GM21526 (cell line): ENCODE data around the gene PRR20A.
"Not testable (repeated sequence)": the region's sequence is repeated elsewhere in the genome, so short reads cannot be mapped to it uniquely, and the experiment has no call there.

Experiments
- ATAC-seq: cut with Tn5 transposase; IDR thresholded peaks from one replicate; pipeline ENCODE4 v1.9.1; 2021; ENCODE audit warnings: moderate library complexity; ENCODE audit not compliant: unreplicated experiment, low FRiP score

The PRR20A gene

GRCh38 chr13:57140235-57140968, at the start of gene PRR20A:
Gene PRR20A, plus strand, starts transcription at chr13:57140918. Its CDS starts 387 bp downstream, at chr13:57141305.
- ATAC-seq = not testable (repeated sequence)

- ATAC-seq = no peak
Observed at GRCh38 chr13:57114945-57115344, 25.8 kb upstream of the PRR20A start.

DNA sequence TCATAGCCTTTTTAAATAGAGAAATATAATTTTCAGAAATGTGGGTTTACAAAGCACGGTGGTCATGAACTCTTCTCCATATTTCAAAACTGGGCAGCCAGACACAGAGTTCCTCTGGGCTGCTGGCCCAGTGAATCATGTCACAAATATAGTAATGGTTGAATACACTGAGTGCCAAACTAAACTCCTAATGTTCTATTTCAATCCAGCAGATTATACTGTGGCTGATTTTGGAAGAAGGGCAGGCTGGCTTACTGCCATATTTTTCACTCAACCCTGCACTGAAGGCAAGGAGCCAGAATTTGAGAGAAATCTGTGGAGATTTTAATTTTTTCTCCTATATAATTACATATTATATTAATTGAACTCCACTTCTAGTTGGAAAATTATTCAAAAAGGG, 17.0 kb upstream of the PRR20A start:
- no peak for ATAC-seq

- no peak for ATAC-seq
Observed at GRCh38 chr13:57128909-57129308, 11.8 kb upstream of the PRR20A start.

DNA sequence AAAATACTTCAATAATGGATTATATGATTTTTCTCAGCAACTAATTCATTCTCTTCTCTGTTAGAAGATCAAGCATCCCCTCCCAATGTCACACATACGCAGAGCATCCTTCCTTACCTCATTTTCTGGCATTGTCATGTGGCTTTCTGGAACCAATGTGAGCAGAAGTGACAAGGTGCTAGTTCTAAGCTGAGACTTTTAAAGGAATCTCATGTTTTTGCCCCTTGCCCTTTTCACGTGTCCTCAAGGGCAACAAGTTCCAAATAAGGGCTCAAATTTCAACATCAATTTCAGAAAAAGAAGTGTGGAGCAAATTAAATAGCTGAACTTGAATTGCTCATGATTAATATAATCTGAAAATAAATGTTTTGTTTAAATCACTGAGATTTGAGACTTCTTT, 4.6 kb upstream of the PRR20A start:
- ATAC-seq = no peak

- no peak for ATAC-seq
Observed at GRCh38 chr13:57137585-57137984, 3.1 kb upstream of the PRR20A start.

DNA sequence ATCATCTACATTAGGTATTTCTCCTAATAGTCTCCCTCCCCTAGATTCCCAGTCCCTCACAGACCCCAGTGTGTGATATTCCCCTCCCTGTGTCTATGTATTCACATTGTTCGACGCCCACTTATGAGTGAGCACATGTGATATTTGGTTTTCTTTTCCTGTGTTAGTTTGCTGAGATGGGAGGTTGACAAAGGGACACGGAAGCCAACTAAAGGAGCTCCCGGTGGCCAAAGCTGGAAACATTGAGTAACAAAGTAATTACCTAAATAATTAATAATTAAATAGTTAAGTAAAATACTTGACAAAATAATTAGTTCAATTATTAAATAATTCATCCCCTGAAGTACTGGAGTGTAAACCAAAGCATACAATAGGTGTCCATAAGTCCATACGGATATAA, 1.7 kb upstream of the PRR20A start:
- no peak for ATAC-seq

DNA sequence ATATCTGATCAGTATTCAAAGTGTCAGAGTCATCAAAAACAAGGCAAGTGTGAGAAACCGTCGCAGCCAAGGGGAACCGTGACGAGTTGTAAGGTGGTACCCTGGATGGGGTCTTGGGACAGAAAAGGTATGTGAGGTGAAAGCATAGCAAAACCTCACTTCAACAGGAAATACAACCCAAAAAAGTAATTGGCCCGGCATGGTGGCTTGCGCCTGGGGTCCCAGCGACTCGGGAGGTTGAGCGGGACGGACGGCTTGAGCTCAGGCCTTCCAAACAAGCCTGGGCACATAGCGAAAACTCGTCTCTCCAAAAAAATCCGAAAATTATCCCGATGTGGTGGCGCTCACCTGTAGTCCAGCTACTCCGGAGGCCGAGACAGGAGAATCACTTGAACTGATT, 937 bp upstream of the PRR20A start:
- ATAC-seq = not testable (repeated sequence)

GRCh38 chr13:57147188-57147587, 6.5 kb downstream of the PRR20A start, which contains the start of gene PRR20B:
Gene PRR20B, plus strand, starts transcription at chr13:57147488. Its CDS starts 387 bp downstream, at chr13:57147875.
- ATAC-seq = not testable (repeated sequence)

DNA sequence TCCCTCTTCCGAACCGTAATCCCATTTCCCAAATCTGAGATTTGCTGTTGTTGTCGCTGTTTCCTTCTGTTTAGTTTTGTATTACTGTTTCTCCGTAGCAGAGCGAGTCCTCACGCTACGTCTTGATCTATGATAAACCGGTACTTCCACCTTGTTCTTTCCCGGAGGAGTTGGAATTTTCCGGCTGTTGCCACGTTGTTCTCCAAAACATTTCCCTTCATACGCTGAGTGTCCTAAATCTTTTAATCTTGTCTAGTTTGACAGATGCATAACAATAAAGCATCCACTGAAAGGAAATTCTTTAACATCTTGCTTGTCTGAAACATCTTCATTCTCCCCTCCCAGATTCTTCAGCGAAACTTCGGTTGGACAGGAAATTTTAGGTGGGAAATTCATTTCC, 7.4 kb downstream of the PRR20A start:
- ATAC-seq = not testable (repeated sequence)

GRCh38 chr13:57153761-57154160, 13.0 kb downstream of the PRR20A start, which contains the start of gene PRR20C:
Gene PRR20C, plus strand, starts transcription at chr13:57154061. Its CDS starts 387 bp downstream, at chr13:57154448.
- not testable (repeated sequence) for ATAC-seq

GRCh38 chr13:57160332-57160731, 19.6 kb downstream of the PRR20A start, which contains the start of gene PRR20D:
Gene PRR20D, plus strand, starts transcription at chr13:57160632. Its CDS starts 387 bp downstream, at chr13:57161019.
- not testable (repeated sequence) for ATAC-seq

DNA sequence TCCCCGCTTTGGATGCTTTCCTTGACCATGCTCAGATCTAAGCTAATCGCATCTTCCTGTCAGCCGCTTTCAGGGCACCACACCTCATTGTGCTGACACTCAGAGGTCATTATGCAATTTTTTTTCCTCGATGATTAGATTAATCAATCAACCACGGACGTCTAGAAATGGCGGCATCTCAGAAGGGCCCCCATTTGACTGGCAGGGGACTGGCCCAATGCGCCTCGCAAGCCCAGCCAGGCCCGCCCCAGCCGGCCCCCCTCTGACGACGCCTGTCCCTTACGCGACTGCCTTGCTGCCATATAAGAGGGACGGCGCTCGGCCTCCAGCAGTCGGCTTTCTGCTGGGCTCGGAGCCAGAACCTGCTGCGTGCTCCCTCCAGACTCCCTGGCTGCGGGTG, 26.2 kb downstream of the PRR20A start, which contains the start of gene PRR20E:
Gene PRR20E (plus strand): TSS at position 301 of the 400 bp plus-strand sequence. CDS start 387 bp downstream, outside the sequence.
- ATAC-seq = not testable (repeated sequence)

- no peak for ATAC-seq
Observed at GRCh38 chr13:57191667-57192066, 50.9 kb downstream of the PRR20A start.
